Activated CD8-positive, alpha-beta T cell treated with anti-CD3 and anti-CD28 coated beads, Interleukin-2, amount 10 ng/mL, durations not matched to agents 7 days and 5 days (primary cell): ENCODE measurements around the gene LTBR. TPM values are rescaled to one million over a fixed set of nuclear protein-coding genes. Genes with fewer than 3 reads are reported as not detected.

Source experiments
- ATAC-seq: fragments of 150-1000 bp; cut with Tn5 transposase; one replicate; pipeline ENCODE4 v1.10.0; 2021; ENCODE audit warnings: moderate library complexity
- CTCF ChIA-PET: fragments of 350-600 bp; sonication (Branson Sonifier 250); formaldehyde crosslinking; loops from one replicate; lab custom pipeline; 2021; ENCODE audit warnings: antibody characterized with exemption; lab: Charles Lee
- POLR2A ChIA-PET: fragments of 350-600 bp; sonication (Branson Sonifier 250); formaldehyde crosslinking; loops from one replicate; lab custom pipeline; 2021; ENCODE audit warnings: antibody characterized with exemption; lab: Charles Lee
- DNase-seq: peaks from one replicate; pipeline ENCODE4 v3.0.0-alpha.2; 2020
- H3K27ac Mint-ChIP-seq: one replicate; pipeline ENCODE4 v1.8.0; 2021; ENCODE audit warnings: mild to moderate bottlenecking, mixed read lengths
- H3K27me3 Mint-ChIP-seq: one replicate; pipeline ENCODE4 v1.8.0; 2021; ENCODE audit warnings: low read depth, mixed read lengths
- H3K36me3 Mint-ChIP-seq: one replicate; pipeline ENCODE4 v1.8.0; 2021; ENCODE audit warnings: low read depth, mixed read lengths
- H3K4me1 Mint-ChIP-seq: one replicate; pipeline ENCODE4 v1.8.0; 2021; ENCODE audit warnings: low read depth, mixed read lengths
- H3K4me3 Mint-ChIP-seq: one replicate; pipeline ENCODE4 v1.8.0; 2021; ENCODE audit warnings: mild to moderate bottlenecking, mixed read lengths
- H3K9me3 Mint-ChIP-seq: one replicate; pipeline ENCODE4 v1.8.0; 2022; ENCODE audit warnings: mixed read lengths; ENCODE audit not compliant: insufficient read depth
- total RNA-seq, 2 experiments: library from RNA; stranded (reverse); gene quantifications; one replicate each; pipeline ENCODE4 v1.2.3, GENCODE V29; 2021

Gene LTBR
- total RNA-seq, 2 experiments from 2014 or later: 0.34 TPM; not detected in 1

GRCh38 chr12:6360578-6361490 lies 23.1 kb upstream of the LTBR start:
- H3K36me3 Mint-ChIP-seq: no peaks in the 10 kb centered on the region
- H3K27me3 Mint-ChIP-seq: peaks cover 13% of the 10 kb centered on the region
- no peaks in the 10 kb centered on the region for H3K9me3 Mint-ChIP-seq
- ATAC-seq (no peak), DNase-seq (no peak)
- no peak overlapping the region for H3K4me3 Mint-ChIP-seq
- no peak overlapping the region for H3K27ac Mint-ChIP-seq
- H3K4me1 Mint-ChIP-seq: peaks cover 22% of the 10 kb centered on the region
- POLR2A ChIA-PET: interaction anchor here (0.5 kb wide), 1 partner anchor 21 kb away, joined by 3 read pairs; no protein-coding TSS in a partner anchor
- CTCF ChIA-PET: interaction anchor here (0.5 to 1.6 kb wide), 4 partner anchors 15 to 61 kb away, joined by 3 to 9 read pairs (median 4); no protein-coding TSS in a partner anchor

GRCh38 chr12:6361834-6362233 lies 22.1 kb upstream of the LTBR start:
- H3K4me3 Mint-ChIP-seq: no peak overlapping the region
- ATAC-seq (no peak), DNase-seq (no peak)
- no peaks in the 10 kb centered on the region for H3K36me3 Mint-ChIP-seq
- peak overlapping the region; percentile 48 for H3K27ac Mint-ChIP-seq
- no peaks in the 10 kb centered on the region for H3K9me3 Mint-ChIP-seq
- peaks cover 7% of the 10 kb centered on the region for H3K27me3 Mint-ChIP-seq
- ChIA-PET CTCF (interaction anchor here (1.6 to 7.3 kb wide), 2 partner anchors 26 kb away, joined by 9 to 176 read pairs; no protein-coding TSS in a partner anchor), POLR2A (no interaction called here)
- peaks cover 23% of the 10 kb centered on the region for H3K4me1 Mint-ChIP-seq

- H3K9me3 Mint-ChIP-seq: no peaks in the 10 kb centered on the region
- H3K27ac Mint-ChIP-seq: peak overlapping the region; percentile 48
- CTCF ChIA-PET: interaction anchor here (0.6 to 7.3 kb wide), 4 partner anchors 15 to 104 kb away, joined by 3 to 176 read pairs (median 6); no protein-coding TSS in a partner anchor
- no peaks in the 10 kb centered on the region for H3K36me3 Mint-ChIP-seq
- DNase-seq (no peak), ATAC-seq (no peak)
- H3K4me1 Mint-ChIP-seq: peaks cover 28% of the 10 kb centered on the region
- peaks cover 4% of the 10 kb centered on the region for H3K27me3 Mint-ChIP-seq
- POLR2A ChIA-PET: interaction anchor here (0.8 to 1.7 kb wide), 4 partner anchors 19 to 327 kb away, joined by 3 to 12 read pairs (median 4); no protein-coding TSS in a partner anchor
- H3K4me3 Mint-ChIP-seq: no peak overlapping the region
Observed at GRCh38 chr12:6362403-6362802, 21.6 kb upstream of the LTBR start.

- no peak for DNase-seq
- H3K27ac Mint-ChIP-seq: no peak overlapping the region
- ATAC-seq: no peak
- CTCF ChIA-PET: interaction anchor here (0.6 to 7.3 kb wide), 6 partner anchors 14 to 103 kb away, joined by 3 to 176 read pairs (median 6); no protein-coding TSS in a partner anchor
- POLR2A ChIA-PET: interaction anchor here (0.6 to 1.7 kb wide), 11 partner anchors 12 to 327 kb away, joined by 3 to 12 read pairs (median 4); partner anchors contain the start of gene TNFRSF1A
- peaks cover 4% of the 10 kb centered on the region for H3K27me3 Mint-ChIP-seq
- H3K36me3 Mint-ChIP-seq: no peaks in the 10 kb centered on the region
- no peak overlapping the region for H3K4me3 Mint-ChIP-seq
- no peaks in the 10 kb centered on the region for H3K9me3 Mint-ChIP-seq
- H3K4me1 Mint-ChIP-seq: peaks cover 34% of the 10 kb centered on the region
Observed at GRCh38 chr12:6363010-6363329, 21.0 kb upstream of the LTBR start.

- Mint-ChIP-seq H3K27me3 (no peaks in the 10 kb centered on the region), H3K36me3 (no peaks in the 10 kb centered on the region), H3K4me3 (peak overlapping the region; percentile 77), H3K4me1 (peaks cover 39% of the 10 kb centered on the region), H3K9me3 (no peaks in the 10 kb centered on the region), H3K27ac (peak overlapping the region; percentile 84)
- ATAC-seq: peak; percentile 89
- CTCF ChIA-PET: interaction anchor here (0.9 to 7.3 kb wide), 5 partner anchors 17 to 103 kb away, joined by 3 to 176 read pairs (median 9); no protein-coding TSS in a partner anchor
- peak; percentile 70 for DNase-seq
- POLR2A ChIA-PET: interaction anchor here (0.6 to 1.7 kb wide), 12 partner anchors 11 to 326 kb away, joined by 3 to 12 read pairs (median 4); partner anchors contain the start of gene TNFRSF1A
Observed at GRCh38 chr12:6363330-6364043, 20.5 kb upstream of the LTBR start.

- no peaks in the 10 kb centered on the region for H3K36me3 Mint-ChIP-seq
- ChIA-PET CTCF (interaction anchor here (0.9 to 7.3 kb wide), 4 partner anchors 18 to 86 kb away, joined by 4 to 176 read pairs (median 10); no protein-coding TSS in a partner anchor), POLR2A (interaction anchor here (0.6 to 1.7 kb wide), 9 partner anchors 18 to 175 kb away, joined by 3 to 12 read pairs (median 4); partner anchors contain the start of gene TNFRSF1A)
- peak; percentile 53 for DNase-seq
- no peak for ATAC-seq
- H3K4me1 Mint-ChIP-seq: peaks cover 44% of the 10 kb centered on the region
- H3K4me3 Mint-ChIP-seq: peak overlapping the region; percentile 77
- peak overlapping the region; percentile 84 for H3K27ac Mint-ChIP-seq
- no peaks in the 10 kb centered on the region for H3K9me3 Mint-ChIP-seq
- H3K27me3 Mint-ChIP-seq: no peaks in the 10 kb centered on the region
Observed at GRCh38 chr12:6364044-6364374, 20.0 kb upstream of the LTBR start.

GRCh38 chr12:6367065-6367968 lies 16.6 kb upstream of the LTBR start:
- no peak overlapping the region for H3K4me3 Mint-ChIP-seq
- peak overlapping the region; percentile 71 for H3K27ac Mint-ChIP-seq
- H3K36me3 Mint-ChIP-seq: no peaks in the 10 kb centered on the region
- ATAC-seq (peak; percentile 62), DNase-seq (peak; percentile 66)
- peaks cover 48% of the 10 kb centered on the region for H3K4me1 Mint-ChIP-seq
- ChIA-PET CTCF (interaction anchor here (0.6 to 7.3 kb wide), 19 partner anchors 10 to 171 kb away, joined by 3 to 176 read pairs (median 5); partner anchors contain the start of genes LTBR and TNFRSF1A), POLR2A (interaction anchor here (1.2 to 2.1 kb wide), 3 partner anchors 21 to 31 kb away, joined by 3 to 10 read pairs (median 3); no protein-coding TSS in a partner anchor)
- no peaks in the 10 kb centered on the region for H3K27me3 Mint-ChIP-seq
- no peaks in the 10 kb centered on the region for H3K9me3 Mint-ChIP-seq

- Mint-ChIP-seq H3K27ac (peak overlapping the region; percentile 71), H3K27me3 (no peaks in the 10 kb centered on the region), H3K4me1 (peaks cover 54% of the 10 kb centered on the region), H3K9me3 (no peaks in the 10 kb centered on the region), H3K36me3 (no peaks in the 10 kb centered on the region), H3K4me3 (no peak overlapping the region)
- CTCF ChIA-PET: interaction anchor here (0.6 to 7.3 kb wide), 15 partner anchors 9 to 169 kb away, joined by 3 to 176 read pairs (median 6); partner anchors contain the start of genes LTBR and TNFRSF1A
- POLR2A ChIA-PET: interaction anchor here (1.2 to 2.1 kb wide), 2 partner anchors 22 to 32 kb away, joined by 3 to 10 read pairs; no protein-coding TSS in a partner anchor
- peak; percentile 55 for DNase-seq
- ATAC-seq: no peak
Observed at GRCh38 chr12:6367969-6368892, 15.7 kb upstream of the LTBR start.

- Mint-ChIP-seq H3K36me3 (no peaks in the 10 kb centered on the region), H3K27ac (peak overlapping the region; percentile 69), H3K4me3 (no peak overlapping the region), H3K9me3 (no peaks in the 10 kb centered on the region), H3K27me3 (no peaks in the 10 kb centered on the region), H3K4me1 (peaks cover 52% of the 10 kb centered on the region)
- CTCF ChIA-PET: interaction anchor here (1.0 to 7.3 kb wide), 4 partner anchors 27 to 46 kb away, joined by 3 to 176 read pairs (median 5); partner anchors contain the start of gene TNFRSF1A
- DNase-seq: no peak
- POLR2A ChIA-PET: interaction anchor here (1.2 kb wide), 1 partner anchor 23 kb away, joined by 3 read pairs; no protein-coding TSS in a partner anchor
- no peak for ATAC-seq
Observed at GRCh38 chr12:6368906-6369525, 14.9 kb upstream of the LTBR start.
